CD14-positive monocyte (primary cell): ENCODE results near the gene EBF3. TPM values are rescaled to one million over a fixed set of nuclear protein-coding genes. Genes with fewer than 3 reads are reported as not detected.

Source experiments
- DNase-seq, 3 donors: peaks; one replicate each; pipeline ENCODE4 v3.0.0-alpha.2; 2011 to 2022
- H2AFZ ChIP-seq: 2 replicates; pipeline ENCODE4 v1.6.0; 2012; ENCODE audit warnings: mild to moderate bottlenecking, low read depth, low read length, inconsistent platforms; ENCODE audit not compliant: insufficient read depth, poor library complexity, severe bottlenecking
- H3K27ac ChIP-seq, 2 donors: 1 replicate in 1 of 2; 2 replicates in 1 of 2; pipeline ENCODE4 v1.5.1; 2012 to 2013; ENCODE audit warnings: low read length in 2 of 2, control low read depth in 1 of 2, inconsistent platforms in 1 of 2, low read depth in 1 of 2, mild to moderate bottlenecking in 1 of 2
- H3K27me3 ChIP-seq, 2 donors: one replicate each; pipeline versions ENCODE4 v1.6.0 to v1.6.1; 2011 to 2013; ENCODE audit warnings: low read length in 2 of 2; ENCODE audit not compliant: control insufficient read depth in 2 of 2, insufficient read depth in 2 of 2
- H3K36me3 ChIP-seq, 2 donors: replicated peaks in 1 of 2; 1 replicate in 1 of 2; 2 replicates in 1 of 2; pipeline versions ENCODE4 v1.5.1 to v1.6.1; 2012 to 2013; ENCODE audit warnings: low read length in 2 of 2, control low read depth in 1 of 2, inconsistent platforms in 1 of 2, mild to moderate bottlenecking in 1 of 2; ENCODE audit not compliant: insufficient read depth in 2 of 2, control insufficient read depth in 1 of 2
- H3K4me1 ChIP-seq, 2 donors: 1 replicate in 1 of 2; 2 replicates in 1 of 2; pipeline versions ENCODE4 v1.5.1 to v1.6.1; 2012 to 2013; ENCODE audit warnings: low read length in 2 of 2, control low read depth in 1 of 2, inconsistent platforms in 1 of 2, mild to moderate bottlenecking in 1 of 2, moderate library complexity in 1 of 2; ENCODE audit not compliant: insufficient read depth in 2 of 2, control insufficient read depth in 1 of 2
- H3K4me2 ChIP-seq: replicated peaks from 2 replicates; pipeline ENCODE3; 2012; ENCODE audit warnings: low read length, moderate library complexity, mild to moderate bottlenecking; ENCODE audit not compliant: poor library complexity, severe bottlenecking; ENCODE audit errors: extremely low read depth
- H3K4me3 ChIP-seq, 3 experiments: fragments of 200-600 bp in 1 of 3; sonication (generic) in 1 of 3; replicated peaks in 1 of 3; 1 replicate in 2 of 3; 2 replicates in 1 of 3; pipeline ENCODE4 v1.5.1; 2011 to 2013; ENCODE audit warnings: low read length in 3 of 3, mild to moderate bottlenecking in 3 of 3, control low read depth in 2 of 3, low read depth in 2 of 3, inconsistent platforms in 1 of 3, moderate library complexity in 1 of 3
- H3K79me2 ChIP-seq: 2 replicates; pipeline ENCODE4 v1.6.0; 2012; ENCODE audit warnings: mild to moderate bottlenecking, control low read depth, inconsistent platforms, low read length, moderate library complexity; ENCODE audit not compliant: insufficient read depth
- H3K9ac ChIP-seq: 2 replicates; pipeline ENCODE4 v1.6.0; 2017; ENCODE audit warnings: low read length, mild to moderate bottlenecking; ENCODE audit not compliant: insufficient read depth, poor library complexity, severe bottlenecking
- H3K9me3 ChIP-seq, 2 donors: replicated peaks in 1 of 2; 1 replicate in 1 of 2; 2 replicates in 1 of 2; pipeline versions ENCODE4 v1.5.1 to v1.6.1; 2012 to 2013; ENCODE audit warnings: low read length in 2 of 2, control low read depth in 1 of 2; ENCODE audit not compliant: control insufficient read depth in 1 of 2, insufficient read depth in 1 of 2
- H4K20me1 ChIP-seq: 2 replicates; pipeline ENCODE4 v1.6.0; 2012; ENCODE audit warnings: mild to moderate bottlenecking, low read length, control low read depth, moderate library complexity; ENCODE audit not compliant: insufficient read depth
- H3K27ac Mint-ChIP-seq, 7 donors: one replicate each; pipeline ENCODE4 v1.8.0; 2020; ENCODE audit warnings: mild to moderate bottlenecking in 7 of 7, mixed read lengths in 7 of 7, moderate library complexity in 6 of 7, inconsistent platforms in 2 of 7
- H3K27me3 Mint-ChIP-seq, 3 donors: one replicate each; pipeline ENCODE4 v1.8.0; 2021 to 2022; ENCODE audit warnings: low read depth in 3 of 3, mild to moderate bottlenecking in 3 of 3, mixed read lengths in 3 of 3, moderate library complexity in 3 of 3, inconsistent platforms in 1 of 3
- H3K36me3 Mint-ChIP-seq, 2 donors: one replicate each; pipeline ENCODE4 v1.8.0; 2020; ENCODE audit warnings: mixed read lengths in 2 of 2, inconsistent platforms in 1 of 2, mild to moderate bottlenecking in 1 of 2
- H3K4me1 Mint-ChIP-seq: one replicate; pipeline ENCODE4 v1.8.0; 2020; ENCODE audit warnings: mild to moderate bottlenecking, mixed read lengths
- H3K4me3 Mint-ChIP-seq, 2 donors: one replicate each; pipeline ENCODE4 v1.8.0; 2020; ENCODE audit warnings: mild to moderate bottlenecking in 2 of 2, mixed read lengths in 2 of 2, moderate library complexity in 1 of 2
- H3K9me3 Mint-ChIP-seq, 7 donors: one replicate each; pipeline ENCODE4 v1.8.0; 2020 to 2022; ENCODE audit warnings: mixed read lengths in 7 of 7, mild to moderate bottlenecking in 6 of 7, moderate library complexity in 6 of 7, inconsistent platforms in 2 of 7
- CTCF ChIP-seq: fragments of 200-600 bp; IDR thresholded peaks from one replicate; pipeline ENCODE4 v1.8.0; 2022; ENCODE audit warnings: antibody characterized with exemption, mild to moderate bottlenecking
- WGBS: methylation state at CpG from one replicate; pipeline ENCODE4 v1.1.5; 2013; ENCODE audit warnings: missing lambda C conversion rate; ENCODE audit not compliant: insufficient coverage; 5-methylcytosine and 5-hydroxymethylcytosine counted together
- intact Hi-C, 2 donors: fragments of 100-400 bp; cut with micrococcal nuclease; formaldehyde crosslinking; loops; one replicate each; pipeline versions ENCODE4 v1.15.0 to v1.15.1; 2023
- polyA plus RNA-seq, 3 donors: library from polyadenylated mRNA; depleted of rRNA in 1 of 3; unstranded in 2 of 3; stranded (reverse) in 1 of 3; fragments of 300-500 nt in 2 of 3; fragments of >200 nt in 1 of 3; fragmentation: Illumina TruSeq in 2 of 3; gene quantifications; 1 replicate in 2 of 3; 2 replicates in 1 of 3; pipeline ENCODE4 v1.2.3, GENCODE V29; 2012 to 2021

The EBF3 gene
- polyA plus RNA-seq, 3 donors, result not detected

- no peaks in the 10 kb centered on the region for H4K20me1 ChIP-seq
- no peak overlapping the region for H3K9ac ChIP-seq
- H3K9me3 ChIP-seq, result no peaks in the 10 kb centered on the region
- no peak overlapping the region for H3K4me2 ChIP-seq
- Mint-ChIP-seq H3K36me3 (no peaks in the 10 kb centered on the region), H3K27me3 (peaks cover 2% of the 10 kb centered on the region in 3 donors), H3K9me3 (peaks cover 0 to 7% (median 2%) of the 10 kb centered on the region in 7 donors), H3K4me1 (no peaks in the 10 kb centered on the region), H3K4me3 (no peak overlapping the region), H3K27ac (no peak overlapping the region)
- H3K79me2 ChIP-seq, result no peaks in the 10 kb centered on the region
- no peak for TF ChIP-seq CTCF
- 93% methylated on average over 8 of the region's 9 CpGs for WGBS
- no peaks in the 10 kb centered on the region for H3K4me1 ChIP-seq
- no peak overlapping the region for H2AFZ ChIP-seq
- H3K27me3 ChIP-seq, result no peaks in the 10 kb centered on the region
- no peak for DNase-seq
- H3K27ac ChIP-seq, result no peak overlapping the region
- H3K36me3 ChIP-seq, result no peaks in the 10 kb centered on the region
- intact Hi-C loops, result no loop called here
- no peak overlapping the region for H3K4me3 ChIP-seq
Observed at GRCh38 chr10:129918401-129918800, 45.7 kb downstream of the EBF3 start.

DNA sequence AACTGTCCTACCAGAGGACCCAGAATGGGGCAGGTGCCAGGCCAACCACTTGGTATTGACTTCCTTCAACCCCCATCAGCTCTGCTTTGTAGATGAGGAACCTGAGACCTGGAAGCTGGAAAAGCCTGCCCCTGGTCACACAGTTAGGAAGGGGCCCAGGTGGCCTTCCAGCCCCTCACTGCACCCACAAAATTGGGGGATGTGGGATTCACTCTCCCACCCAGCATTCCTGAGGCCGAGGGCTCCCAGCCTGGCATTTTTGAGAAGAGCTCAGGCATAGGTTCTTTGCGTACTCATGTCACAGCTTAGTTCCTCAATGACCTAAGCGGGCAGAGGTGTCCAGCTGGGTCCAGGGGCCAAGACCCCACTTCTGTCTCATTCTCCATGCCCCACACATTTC, 46.1 kb downstream of the EBF3 start:
- peaks cover 0 to 7% (median 2%) of the 10 kb centered on the region in 7 donors for H3K9me3 Mint-ChIP-seq
- DNase-seq, result no peak
- no peaks in the 10 kb centered on the region for H3K36me3 ChIP-seq
- H3K4me3 ChIP-seq, result no peak overlapping the region
- H4K20me1 ChIP-seq, result no peaks in the 10 kb centered on the region
- H3K4me1 ChIP-seq, result no peaks in the 10 kb centered on the region
- H3K4me3 Mint-ChIP-seq, result no peak overlapping the region
- no peaks in the 10 kb centered on the region for H3K79me2 ChIP-seq
- H2AFZ ChIP-seq, result no peak overlapping the region
- TF ChIP-seq CTCF, result no peak
- no peak overlapping the region for H3K27ac ChIP-seq
- no peaks in the 10 kb centered on the region for H3K4me1 Mint-ChIP-seq
- intact Hi-C loops, result no loop called here
- H3K27me3 ChIP-seq, result no peaks in the 10 kb centered on the region
- H3K9me3 ChIP-seq, result no peaks in the 10 kb centered on the region
- no peak overlapping the region for H3K4me2 ChIP-seq
- H3K27ac Mint-ChIP-seq, result no peak overlapping the region
- peaks cover 2% of the 10 kb centered on the region in 3 donors for H3K27me3 Mint-ChIP-seq
- WGBS, result 100% methylated on average over 1 of the region's 3 CpGs
- H3K36me3 Mint-ChIP-seq, result no peaks in the 10 kb centered on the region
- H3K9ac ChIP-seq, result no peak overlapping the region
